OCI-M2 (cell line): ENCODE measurements around the gene LGI2.
"Not testable (repeated sequence)": the region's sequence is repeated elsewhere in the genome, so short reads cannot be mapped to it uniquely, and the experiment has no call there.

ENCODE experiments used
- DNase-seq: peaks from one replicate; lab custom pipeline; 2025; ENCODE audit not compliant: unreplicated experiment; lab: John Stamatoyannopoulos, UW

LGI2 gene

DNA sequence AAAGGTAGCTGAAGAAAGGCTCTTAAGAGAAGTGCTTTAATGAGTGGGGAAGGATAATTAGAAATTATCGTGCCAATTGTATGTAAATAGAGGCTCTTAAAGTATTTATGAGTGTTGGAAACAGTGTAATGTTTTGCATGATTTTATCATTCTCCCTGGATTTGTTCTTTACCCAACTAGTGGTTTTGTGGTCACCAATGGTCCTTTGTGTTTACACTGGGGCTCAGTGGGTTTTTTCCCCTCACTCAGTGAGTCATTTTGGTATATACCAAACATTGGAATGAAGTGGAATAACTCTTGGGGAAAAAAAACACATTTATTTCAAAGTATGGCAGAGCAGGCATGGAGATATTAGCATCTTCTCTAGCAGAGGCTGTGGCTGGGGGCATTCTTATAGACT is 20.8 kb upstream of the LGI2 start:
- DNase-seq, result no peak

DNA sequence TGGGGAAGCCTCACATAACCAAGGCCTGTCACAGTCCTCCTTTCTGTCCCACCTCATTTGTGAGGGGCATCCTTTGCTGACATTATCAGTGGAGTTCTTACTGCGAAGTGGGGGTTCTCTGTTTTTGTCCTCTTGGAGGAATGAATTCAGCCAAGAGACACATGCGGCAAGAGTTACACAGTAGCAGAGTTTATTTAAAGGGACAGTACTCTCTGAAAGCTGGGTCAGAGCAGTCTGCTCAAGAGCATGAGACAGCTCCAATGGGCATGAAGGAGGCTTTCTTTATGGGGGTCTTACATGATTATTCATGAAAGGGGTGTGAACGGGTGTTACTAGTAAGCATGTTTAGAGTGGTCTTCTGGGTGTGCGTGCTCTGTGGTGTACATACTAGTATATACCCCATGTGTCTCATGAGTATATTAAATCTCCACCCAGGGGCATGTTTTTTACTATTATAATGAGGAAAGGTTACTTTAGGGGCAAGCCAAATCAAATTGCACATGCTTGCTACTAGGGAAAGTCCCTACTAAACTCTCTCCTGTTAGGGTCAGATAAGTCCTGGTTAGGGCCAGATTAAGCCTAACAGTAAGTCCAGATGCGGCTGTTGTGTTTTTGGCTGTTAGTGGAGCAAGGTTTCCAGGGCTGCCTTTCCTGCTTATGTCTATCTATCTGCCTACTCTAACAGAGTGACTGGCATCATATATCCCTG is 19.8 kb upstream of the LGI2 start:
- no peak for DNase-seq

DNA sequence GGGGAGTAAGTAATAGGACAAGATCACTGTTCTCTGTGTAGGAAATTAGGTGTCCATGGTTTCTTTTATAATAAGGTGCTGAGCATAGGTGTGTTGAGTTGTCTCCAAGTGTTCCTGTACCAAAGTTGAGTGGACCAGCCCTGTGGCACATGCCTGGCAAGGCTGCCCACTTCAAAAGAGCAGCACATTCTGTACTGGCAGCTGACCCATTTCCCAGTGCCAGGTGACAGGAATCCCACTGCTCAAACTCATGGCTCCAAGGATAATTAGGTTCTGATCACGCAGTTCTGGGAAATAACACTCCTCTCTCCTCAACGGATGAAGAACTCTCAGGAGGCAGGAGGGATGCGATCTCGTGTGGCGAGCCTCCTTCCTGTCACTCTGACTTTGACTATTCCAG is 12.8 kb upstream of the LGI2 start:
- DNase-seq, result no peak

DNA sequence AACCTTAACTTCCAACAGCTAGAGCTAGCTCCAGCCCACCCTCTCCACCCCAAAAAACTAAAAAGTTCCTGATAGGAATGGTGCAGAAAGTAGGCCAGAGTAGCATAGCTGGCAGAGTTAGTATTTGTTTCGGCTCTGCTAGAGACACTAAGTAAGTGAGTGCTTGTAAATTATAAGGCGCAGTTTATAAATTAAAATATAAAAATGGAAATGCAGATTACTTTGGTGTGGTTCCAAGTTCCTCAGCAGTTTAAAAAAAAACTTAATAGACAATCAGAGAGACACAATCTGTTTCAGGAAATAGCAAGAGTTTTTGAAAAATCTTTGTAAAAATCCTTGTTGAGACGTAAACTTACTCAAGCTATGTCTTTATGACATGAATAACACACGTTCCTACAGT is 2.8 kb upstream of the LGI2 start:
- DNase-seq, result no peak

DNA sequence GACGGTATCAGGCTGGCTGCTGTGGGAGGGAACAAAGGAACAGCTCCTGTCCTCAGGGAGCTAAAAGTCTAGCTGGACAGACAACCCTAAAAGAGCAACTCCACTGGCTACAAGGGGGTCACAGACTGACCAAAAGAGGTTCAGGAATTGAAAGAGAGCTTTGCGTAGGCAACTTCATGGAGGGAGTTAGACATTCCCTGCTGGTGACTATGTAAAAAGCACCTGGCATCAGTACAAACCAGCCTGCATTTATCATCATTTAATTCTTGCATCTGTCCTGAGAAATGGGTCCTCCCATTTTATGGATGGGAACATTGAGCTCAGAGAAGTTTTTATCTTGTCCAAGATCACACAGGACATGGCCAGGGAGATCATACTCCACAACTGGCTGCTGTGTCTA is 1.4 kb upstream of the LGI2 start:
- no peak for DNase-seq

DNA sequence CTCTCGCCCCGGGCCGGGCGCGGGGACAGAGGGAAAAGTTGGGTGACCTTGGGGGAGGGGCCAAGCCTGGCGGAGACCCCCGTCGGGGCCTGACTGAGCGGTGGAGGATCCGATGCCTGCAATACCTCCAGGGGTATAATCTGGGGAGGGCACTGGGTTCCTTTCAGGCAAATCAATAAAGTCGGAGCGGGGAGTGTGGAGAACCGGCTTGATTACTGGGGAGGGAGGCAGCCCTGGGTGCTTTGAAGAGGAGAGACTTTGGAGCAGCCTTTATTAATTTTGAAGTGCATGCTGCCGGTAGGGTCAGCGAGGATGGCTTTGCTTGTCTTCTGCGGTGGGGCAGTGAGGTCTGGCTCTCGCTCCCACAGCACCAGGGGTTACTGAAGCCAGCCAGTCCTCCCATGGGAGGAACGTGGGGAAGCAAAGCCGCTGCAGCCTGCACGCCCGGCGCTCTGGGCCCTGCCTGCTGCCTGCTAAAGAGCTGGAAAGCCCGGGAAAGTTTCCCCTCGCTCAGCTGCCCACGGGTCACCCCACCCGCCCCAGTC is 403 bp upstream of the LGI2 start:
- DNase-seq, result no peak

DNA sequence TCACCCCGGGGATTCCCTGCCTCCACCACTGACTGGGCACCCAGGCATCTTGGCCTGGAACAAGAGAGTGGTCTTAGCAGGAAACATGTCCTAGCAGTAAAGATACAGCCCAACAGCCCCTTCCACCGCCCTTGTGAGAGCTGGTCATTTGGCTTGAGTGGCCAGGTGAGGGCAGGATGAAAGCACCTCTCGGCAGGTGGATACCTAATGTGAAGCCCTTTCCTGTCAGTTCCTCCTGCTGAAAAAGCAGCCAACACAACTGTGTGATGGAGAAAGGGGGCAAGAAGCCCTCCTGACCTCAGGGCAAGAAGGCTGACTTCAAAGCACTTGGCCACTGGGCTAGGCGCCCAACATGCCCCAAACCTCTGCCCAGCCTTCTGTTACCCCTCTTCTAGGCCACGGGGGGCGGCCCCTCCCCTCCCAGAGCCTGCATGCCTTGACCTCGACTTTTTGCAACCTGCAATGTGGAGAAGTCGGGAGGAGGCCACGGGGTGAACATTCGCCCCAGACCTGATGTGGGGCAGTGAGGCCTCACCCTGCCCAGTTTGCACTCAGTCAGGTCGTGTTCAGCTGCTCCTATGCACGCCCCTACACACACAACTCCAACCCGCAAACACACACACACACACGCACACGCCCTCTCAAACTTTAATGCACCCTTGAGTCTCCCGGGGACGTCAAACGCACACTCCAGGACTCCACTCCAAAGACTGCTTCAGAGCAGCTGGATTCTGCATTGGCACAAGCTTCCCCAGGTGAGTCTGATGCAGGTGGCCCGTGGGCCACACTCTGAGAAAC is 1.1 kb downstream of the LGI2 start:
- no peak for DNase-seq

DNA sequence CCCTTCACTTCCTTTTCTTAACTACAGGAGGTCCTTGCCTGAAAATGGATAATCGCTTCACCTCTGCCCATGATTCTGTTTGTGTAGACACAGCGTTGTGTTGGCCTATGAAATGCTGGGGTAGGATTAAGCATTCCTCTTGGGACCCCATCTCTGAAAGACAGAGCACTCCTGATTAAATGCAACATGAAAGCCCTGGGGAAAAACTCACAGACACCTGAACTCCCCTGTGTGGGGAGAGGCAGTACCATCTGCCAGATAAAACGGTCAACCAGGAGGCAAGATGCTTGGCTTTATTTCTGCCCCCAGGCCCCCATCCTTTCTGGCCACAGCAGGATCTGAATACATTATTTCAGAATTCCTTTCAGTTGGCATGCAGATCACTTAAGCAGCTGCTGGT is 1.9 kb downstream of the LGI2 start:
- DNase-seq, result no peak

DNA sequence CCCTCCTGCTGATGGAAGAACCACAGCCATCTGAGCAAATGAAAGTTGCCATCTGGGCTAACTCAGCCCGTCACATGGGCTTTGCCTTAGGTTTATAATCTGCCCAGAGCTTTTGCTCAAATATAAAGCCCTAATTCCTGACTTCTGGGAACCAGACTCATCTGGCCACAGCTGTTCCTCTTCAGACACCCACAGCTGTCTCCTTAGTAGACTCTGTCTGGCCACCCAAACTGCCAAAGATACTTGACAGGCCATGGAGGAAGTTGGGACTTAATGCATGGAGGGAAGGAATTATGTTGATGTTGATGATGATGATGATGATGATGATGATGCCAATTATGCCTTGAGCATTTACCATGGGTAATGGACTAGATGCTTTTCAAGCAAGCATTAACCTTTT is 8.0 kb downstream of the LGI2 start:
- DNase-seq, result no peak

DNA sequence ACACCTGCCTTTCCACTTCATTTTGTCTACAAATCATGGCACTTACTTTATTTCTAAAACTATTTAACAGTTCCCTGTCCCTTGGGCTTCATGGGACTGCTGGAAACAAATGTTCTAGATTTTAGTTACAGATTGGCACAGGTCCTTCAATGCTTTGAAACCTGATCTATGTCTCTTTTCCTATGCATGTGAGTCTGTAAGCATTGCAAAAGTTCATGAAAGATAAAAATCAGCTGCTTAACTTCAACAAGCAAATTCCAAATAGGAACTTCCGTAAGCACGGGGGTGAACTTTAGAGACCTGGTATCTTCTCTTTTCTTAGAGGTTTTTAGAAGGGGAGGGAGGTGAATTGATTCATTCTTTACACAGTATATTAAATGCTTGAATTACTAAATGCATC is 9.5 kb downstream of the LGI2 start:
- DNase-seq, result no peak

DNA sequence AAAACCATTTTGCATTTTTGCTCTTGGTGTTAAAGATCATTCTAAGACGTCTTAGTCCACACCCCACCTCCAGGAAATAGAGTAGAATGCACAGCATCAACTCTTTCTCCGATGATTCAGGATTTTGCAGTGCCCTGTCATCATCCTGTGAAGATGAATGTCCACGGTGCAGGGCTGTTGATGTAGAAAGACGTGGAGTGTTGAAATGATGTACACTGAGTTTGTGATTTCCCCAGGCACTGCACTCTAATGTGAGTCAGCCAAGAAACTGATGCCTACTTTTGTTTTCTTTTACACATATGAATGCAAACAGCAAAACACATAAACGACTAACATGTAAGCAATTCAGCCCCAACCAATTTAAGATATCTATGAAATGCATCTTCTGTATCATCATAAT is 10.5 kb downstream of the LGI2 start:
- no peak for DNase-seq

DNA sequence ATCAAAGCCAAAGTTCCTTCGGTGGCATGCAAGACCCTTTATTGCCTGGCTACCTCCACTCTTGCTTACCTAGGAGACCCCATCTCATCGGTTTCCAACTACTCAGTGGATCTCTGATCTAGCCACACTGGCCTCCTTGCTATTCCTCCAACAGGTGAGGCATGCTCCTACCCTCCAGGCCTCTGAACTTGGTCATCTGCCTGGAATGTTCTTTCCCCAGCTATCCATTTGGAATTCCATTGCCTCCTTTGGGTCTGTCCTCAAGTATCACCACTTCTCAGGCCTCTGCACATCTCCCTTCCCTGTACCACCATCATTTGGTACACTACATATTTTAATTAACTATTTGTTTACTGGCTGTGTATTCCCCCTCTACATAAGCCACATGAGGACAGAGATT is 11.2 kb downstream of the LGI2 start:
- no peak for DNase-seq

DNA sequence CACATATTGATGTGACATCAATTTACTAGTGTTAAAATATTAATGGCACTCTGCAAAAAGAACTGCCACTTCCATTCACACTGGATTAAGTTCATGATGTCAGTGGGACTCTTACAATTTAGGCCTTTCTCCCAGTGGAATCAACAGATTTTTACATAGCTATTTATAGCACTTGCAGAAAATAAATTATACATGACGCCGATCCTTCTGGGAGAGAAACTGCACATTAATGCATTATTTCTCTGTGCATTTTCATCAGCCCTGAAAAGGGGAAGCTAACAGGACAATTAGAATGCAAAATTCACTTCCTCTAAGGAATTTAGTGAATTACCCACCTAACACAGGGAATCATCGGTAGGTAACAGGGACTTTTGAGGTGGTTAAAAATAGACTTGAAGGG is 15.7 kb downstream of the LGI2 start:
- no peak for DNase-seq

DNA sequence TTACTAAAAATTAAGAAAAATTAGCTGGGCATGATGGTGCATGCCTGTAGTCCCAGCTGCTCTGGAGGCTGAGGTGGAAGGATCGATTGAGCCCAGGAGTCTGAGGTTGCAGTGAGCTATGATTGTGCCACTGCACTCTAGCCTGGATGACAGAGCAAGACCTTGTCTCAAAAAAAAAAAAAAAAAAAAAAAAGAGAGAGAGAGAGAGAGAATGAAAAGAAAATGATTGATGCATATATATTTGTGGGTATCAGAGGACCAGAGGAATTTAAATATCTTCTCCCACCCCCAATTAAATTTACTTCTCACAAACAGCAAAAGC is 16.1 kb downstream of the LGI2 start:
- not testable (repeated sequence) for DNase-seq

DNA sequence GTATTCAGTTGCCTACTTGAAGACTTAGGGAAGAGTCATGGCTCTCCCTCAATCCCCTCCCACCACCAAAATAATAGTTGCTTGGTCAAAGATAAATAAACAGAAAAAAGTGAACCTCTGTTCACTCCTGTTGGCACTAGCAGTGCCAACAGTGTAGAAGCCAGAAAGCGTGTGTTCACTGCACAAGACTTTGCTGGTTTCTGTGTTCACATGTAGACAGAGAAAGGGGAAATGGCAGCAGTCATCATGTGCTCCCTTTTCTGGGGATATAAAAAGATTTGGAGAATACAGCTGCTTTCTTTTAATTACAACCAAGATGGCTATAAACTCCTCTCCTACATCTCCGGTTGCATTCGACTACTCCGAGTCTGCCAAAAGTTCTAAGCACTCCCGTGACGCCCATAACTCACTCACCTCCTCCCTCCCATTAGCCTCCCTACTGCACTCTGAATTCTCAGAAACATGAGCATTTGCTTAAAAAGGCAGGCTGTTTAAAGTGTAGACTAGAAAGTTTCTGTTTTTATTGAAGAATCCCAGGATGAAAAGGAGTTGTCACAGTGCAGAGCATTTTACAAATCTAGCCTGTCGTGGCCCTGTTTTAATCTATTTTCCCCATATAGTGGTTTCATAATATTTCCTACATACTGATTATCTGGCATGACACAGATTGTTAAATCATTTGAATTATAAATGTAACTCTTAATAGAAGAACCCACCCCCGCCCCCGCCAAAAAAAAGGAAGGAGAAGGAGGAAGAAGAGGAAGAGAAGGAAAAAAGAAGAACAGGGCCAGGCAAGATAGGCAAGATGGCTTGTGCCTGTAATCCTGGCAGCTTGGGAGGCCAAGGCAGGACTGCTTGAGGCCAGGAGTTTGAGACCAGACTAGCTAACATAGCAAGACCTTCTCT is 16.7 kb downstream of the LGI2 start:
- no peak for DNase-seq

DNA sequence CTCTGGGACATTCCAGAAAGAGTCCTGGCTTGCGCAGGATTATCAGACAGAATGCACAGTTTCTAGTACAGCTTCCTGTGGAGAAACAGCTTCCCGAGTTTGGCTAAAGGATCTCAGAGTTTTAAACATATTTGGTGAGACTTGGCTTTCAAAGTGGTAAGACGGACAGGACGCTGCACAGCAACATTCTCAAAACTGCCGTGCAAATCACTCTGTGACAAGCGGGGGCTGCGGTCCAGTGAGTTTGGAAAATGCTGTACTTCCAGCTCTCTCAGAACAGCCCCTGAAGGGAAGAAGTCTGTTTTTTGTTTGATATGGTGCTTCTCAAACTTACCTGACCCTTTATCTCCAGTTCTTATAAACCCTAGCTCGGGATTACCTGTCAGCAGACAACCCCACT is 18.1 kb downstream of the LGI2 start:
- DNase-seq, result no peak

DNA sequence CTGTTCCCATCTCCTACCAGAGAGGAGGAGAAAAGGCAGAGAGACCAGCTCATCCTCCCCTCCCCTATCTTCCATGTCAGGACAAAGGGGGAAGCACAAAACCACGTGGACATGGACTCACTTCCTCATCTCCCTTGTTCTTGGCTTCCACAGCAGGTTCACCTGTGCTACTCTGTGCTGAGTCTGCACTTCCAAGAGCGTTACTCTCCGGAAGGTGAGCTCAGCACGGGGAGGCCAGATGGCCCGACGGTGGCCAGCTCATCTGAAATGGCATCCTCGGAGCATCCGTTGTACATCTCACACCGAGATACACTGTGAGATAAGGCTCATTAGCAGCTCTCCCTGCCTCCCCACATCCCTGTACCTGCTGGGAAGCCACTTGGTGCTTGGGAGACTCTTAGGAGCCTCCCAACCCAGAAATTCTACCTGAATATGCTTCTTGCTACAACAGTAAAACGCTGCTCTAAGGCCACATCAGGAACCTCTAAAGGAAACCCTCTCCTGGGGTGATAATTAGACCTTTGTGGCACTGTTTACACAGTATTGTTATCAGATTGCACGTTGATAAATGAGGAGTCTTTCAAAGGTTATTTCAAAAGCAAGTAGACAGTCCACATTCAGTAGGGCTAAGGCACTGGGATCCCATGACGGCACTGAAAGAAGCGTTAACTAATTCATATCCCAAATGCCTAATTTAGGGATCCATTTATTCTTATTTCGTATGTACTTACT is 19.4 kb downstream of the LGI2 start:
- no peak for DNase-seq

DNA sequence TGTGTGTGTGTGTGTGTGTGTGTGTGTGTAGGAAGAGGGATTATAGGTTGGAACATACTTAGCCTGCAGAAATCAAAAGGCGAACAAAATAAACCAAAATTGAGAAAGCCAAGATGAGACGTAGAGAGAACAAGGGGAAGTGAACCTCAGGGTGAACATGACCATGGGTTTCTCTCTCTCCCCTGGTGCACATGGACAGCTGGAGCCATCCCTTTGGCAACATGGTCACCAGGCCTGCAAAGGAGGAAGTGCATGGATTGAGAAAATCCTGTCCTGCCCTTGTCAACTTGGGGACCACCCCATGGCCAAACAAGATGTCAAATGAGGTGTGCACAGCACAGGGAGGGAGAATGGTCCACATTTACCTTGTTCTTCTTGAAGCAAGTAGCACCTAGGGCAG is 23.1 kb downstream of the LGI2 start:
- no peak for DNase-seq

DNA sequence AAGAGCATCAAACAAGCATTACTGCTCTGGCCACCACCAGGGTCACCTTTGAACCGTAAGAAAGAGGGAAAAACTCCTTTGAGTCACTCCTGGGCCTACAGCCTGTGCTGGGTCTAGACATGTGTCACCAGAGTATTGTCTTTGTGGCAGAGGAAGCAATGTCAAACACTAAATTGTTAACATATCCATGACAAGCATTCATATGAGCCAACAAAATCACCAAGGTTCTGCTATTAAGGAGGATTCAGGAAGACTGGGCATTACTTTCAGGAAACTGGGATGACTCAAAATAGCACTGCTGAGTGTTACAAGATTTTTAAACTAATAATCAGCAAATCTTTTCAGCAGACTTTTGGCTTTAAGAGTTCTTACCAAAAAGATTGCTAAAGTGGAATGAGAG is 28.1 kb downstream of the LGI2 start:
- no peak for DNase-seq

DNA sequence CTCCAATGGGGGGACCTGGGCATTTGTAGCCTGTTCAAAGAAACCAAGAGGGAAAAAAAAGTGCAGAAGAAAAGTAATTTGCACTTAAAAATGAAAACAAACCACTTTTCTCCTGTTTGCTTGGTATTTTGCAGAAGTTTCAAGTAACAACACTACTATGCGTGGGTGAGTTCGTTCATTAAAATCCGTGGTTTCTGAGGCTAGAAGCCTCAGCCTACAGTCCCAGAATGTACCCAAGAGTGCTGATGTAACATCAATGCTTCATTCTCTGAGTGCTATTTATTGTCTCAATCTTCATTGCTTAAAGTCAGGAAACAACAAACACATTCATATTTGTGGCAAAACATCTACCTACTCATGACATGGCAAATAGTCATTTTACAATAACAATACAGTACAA is 29.2 kb downstream of the LGI2 start:
- no peak for DNase-seq

DNA sequence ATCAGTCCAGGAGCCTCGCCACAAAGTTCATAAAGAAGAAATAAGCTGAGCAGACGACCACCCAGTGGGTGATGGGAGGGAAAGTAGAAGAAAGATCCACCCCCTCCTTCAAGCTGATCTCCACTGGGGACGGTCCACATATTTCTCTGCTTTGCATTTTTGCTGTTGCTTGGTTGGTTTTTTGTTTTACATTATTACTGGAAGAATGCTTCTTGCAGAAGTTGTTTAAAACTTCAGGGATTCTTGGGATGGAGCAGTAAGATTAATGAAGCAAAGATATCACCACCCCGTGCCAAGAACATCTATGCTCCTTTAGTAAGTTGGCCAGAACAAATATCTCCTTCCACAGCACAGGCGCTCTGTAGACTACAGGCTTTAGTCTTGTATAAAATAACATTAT is 30.1 kb downstream of the LGI2 start:
- no peak for DNase-seq
